Activated CD4-positive, CD25-positive, alpha-beta regulatory T cell treated with anti-CD3 and anti-CD28 coated beads, Interleukin-2, amount 50 U/mL, for 72 hours (primary cell): ENCODE results near the gene ATP6V0D1.
A peak's percentile ranks its signal among the peaks of the same experiment; 100 is the strongest.

Source experiments
- DNase-seq: peaks from one replicate; pipeline ENCODE4 v3.0.0; 2021

ATP6V0D1 gene

DNA sequence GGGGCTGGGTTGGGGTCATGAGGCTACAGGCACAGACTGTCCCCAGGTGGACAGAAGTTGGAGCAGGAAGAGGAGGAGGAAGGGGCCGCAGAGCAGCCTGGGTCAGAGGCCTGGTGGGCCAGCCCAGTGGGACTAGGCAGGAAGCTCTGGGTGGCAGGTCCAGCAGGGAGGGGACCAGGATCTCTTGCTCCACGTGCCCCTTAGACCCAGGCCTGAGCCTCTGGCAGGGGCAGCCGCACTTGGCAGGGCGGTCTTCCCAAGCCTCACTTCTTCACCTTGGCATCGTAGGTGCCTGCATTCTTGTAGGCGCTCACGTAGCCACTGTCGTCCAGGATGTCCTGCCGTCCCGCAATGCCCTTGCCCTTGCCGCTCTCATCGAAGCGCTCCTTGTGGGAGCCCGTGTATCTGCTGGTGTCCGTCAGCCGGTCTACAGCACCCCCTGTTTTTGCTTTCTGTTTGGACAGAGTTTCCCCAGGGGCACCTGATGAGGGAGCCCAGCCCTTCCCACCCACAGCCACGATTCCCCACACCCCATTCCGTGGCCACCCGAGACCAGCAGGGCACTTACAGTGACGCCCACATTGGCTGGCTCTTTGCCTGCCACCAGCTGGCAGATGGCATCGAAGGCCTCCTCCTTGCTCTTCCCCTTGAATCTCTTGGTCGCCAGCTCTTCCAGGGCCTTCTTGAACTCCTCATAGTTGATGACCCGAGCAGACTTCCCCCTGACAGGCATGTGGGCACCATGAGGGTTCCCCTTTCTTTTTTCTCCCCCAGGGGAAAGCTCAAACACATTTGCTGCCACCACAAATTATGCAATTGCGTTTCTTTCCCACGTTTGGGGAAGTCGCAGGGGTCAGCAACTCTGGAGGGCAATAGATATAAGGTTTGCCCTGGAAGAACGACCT, 90.8 kb downstream of the ATP6V0D1 start:
- peak; percentile 18 for DNase-seq

DNA sequence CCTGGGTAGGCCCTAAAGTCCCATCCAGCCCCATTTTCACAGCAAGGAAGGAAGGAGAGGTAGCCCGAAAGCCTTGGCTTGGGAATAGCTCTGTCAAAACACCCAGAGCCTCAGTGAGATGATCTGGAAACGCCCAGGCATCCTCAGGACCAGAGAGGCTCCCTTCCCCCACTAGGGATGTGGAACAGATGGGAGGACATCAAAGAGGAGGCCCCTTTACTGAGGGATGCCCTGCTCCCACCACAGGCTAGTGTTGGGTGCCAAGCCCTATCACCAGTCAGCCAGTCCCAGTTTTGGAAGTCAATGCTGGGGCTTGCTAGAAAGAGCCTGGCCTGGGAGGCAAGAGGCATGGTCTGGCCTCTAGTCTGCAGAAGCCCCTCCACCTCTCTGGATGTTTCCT, 92.4 kb downstream of the ATP6V0D1 start:
- peak; percentile 1 for DNase-seq

- DNase-seq = peak; percentile 13
Observed at GRCh38 chr16:67388191-67388590, 92.8 kb downstream of the ATP6V0D1 start.
